Endothelial cell of umbilical vein (primary cell): ENCODE measurements around the gene TIRAP. TPM values are rescaled to one million over a fixed set of nuclear protein-coding genes. Genes with fewer than 3 reads are reported as not detected.

Experiments
- BruUV-seq: library from RNA; stranded (reverse); fragments of 400-500 nt; replicated peaks from 2 replicates; lab custom pipeline; 2021; lab: Mats Ljungman, UMichigan
- CTCF ChIA-PET: fragments of 300-600, 350-600 bp; sonication (Branson Sonifier 250); formaldehyde crosslinking; loops from one replicate; lab custom pipeline; 2021; ENCODE audit warnings: antibody characterized with exemption, inconsistent platforms; lab: Charles Lee
- POLR2A ChIA-PET: fragments of 300-600, 350-600 bp; sonication (Branson Sonifier 250); formaldehyde crosslinking; loops from one replicate; lab custom pipeline; 2021; ENCODE audit warnings: antibody characterized with exemption, inconsistent platforms; lab: Charles Lee
- DNase-seq: peaks from one replicate; pipeline ENCODE4 v3.0.0-alpha.2; 2011; ENCODE audit warnings: low read depth, low spot score
- FAIRE-seq: peaks from 2 replicates; lab custom pipeline; 2011; peaks lifted over from hg19 to GRCh38; lab: Jason Lieb, UNC
- H2AFZ ChIP-seq: 2 replicates; pipeline ENCODE4 v1.6.0; 2012; ENCODE audit warnings: low read depth, low read length, control low read depth, inconsistent platforms
- H3K27ac ChIP-seq: 2 replicates; pipeline ENCODE4 v1.5.1; 2011; ENCODE audit warnings: low read depth, mild to moderate bottlenecking, control low read depth, low read length, moderate library complexity; ENCODE audit not compliant: insufficient read depth
- H3K27me3 ChIP-seq, 2 experiments: 2 replicates each; pipeline versions ENCODE4 v1.6.0 to v1.6.1; 2011; ENCODE audit warnings: low read length in 2 of 2, mixed read lengths in 1 of 2; ENCODE audit not compliant: control insufficient read depth in 2 of 2, insufficient read depth in 2 of 2
- H3K36me3 ChIP-seq, 2 experiments: 2 replicates in 1 of 2; 3 replicates in 1 of 2; pipeline ENCODE4 v1.5.1; 2011; ENCODE audit warnings: low read length in 2 of 2, mild to moderate bottlenecking in 1 of 2, moderate library complexity in 1 of 2; ENCODE audit not compliant: control insufficient read depth in 2 of 2, insufficient read depth in 2 of 2; ENCODE audit errors: extremely low read depth in 1 of 2
- H3K4me1 ChIP-seq: 3 replicates; pipeline ENCODE4 v1.5.1; 2011; ENCODE audit warnings: mild to moderate bottlenecking, low read length; ENCODE audit not compliant: control insufficient read depth, insufficient read depth; ENCODE audit errors: extremely low read depth
- H3K4me2 ChIP-seq: 2 replicates; pipeline ENCODE4 v1.6.1; 2011; ENCODE audit warnings: low read length, control low read depth, mixed read lengths; ENCODE audit not compliant: insufficient read depth
- H3K4me3 ChIP-seq, 3 experiments: fragments of 200-600 bp in 1 of 3; sonication (generic), shearing (Covaris generic) in 1 of 3; replicated peaks in 1 of 3; 2 replicates each; pipeline ENCODE4 v1.5.1; 2011 to 2016; ENCODE audit warnings: control low read depth in 3 of 3, low read length in 3 of 3, mild to moderate bottlenecking in 2 of 3, inconsistent platforms in 1 of 3, low read depth in 1 of 3, moderate library complexity in 1 of 3; ENCODE audit not compliant: insufficient read depth in 1 of 3
- H3K79me2 ChIP-seq: 2 replicates; pipeline ENCODE4 v1.6.0; 2012; ENCODE audit warnings: low read length, inconsistent platforms; ENCODE audit not compliant: control insufficient read depth, insufficient read depth
- H3K9ac ChIP-seq: replicated peaks from 2 replicates; pipeline ENCODE3; 2011; ENCODE audit warnings: low read length, control low read depth; ENCODE audit not compliant: insufficient read depth; ENCODE audit errors: extremely low read depth
- H3K9me1 ChIP-seq: replicated peaks from 3 replicates; pipeline ENCODE4 v1.6.0; 2011; ENCODE audit warnings: mild to moderate bottlenecking, low read length; ENCODE audit not compliant: control insufficient read depth, insufficient read depth; ENCODE audit errors: extremely low read depth
- H3K9me3 ChIP-seq: replicated peaks from 2 replicates; pipeline ENCODE4 v1.5.1; 2012; ENCODE audit warnings: low read length, inconsistent platforms; ENCODE audit not compliant: control insufficient read depth, insufficient read depth
- H4K20me1 ChIP-seq: replicated peaks from 2 replicates; pipeline ENCODE3; 2011; ENCODE audit warnings: mild to moderate bottlenecking, low read length; ENCODE audit not compliant: control insufficient read depth, insufficient read depth; ENCODE audit errors: extremely low read depth
- EZH2 ChIP-seq: IDR thresholded peaks from 2 replicates; pipeline ENCODE4 v1.6.1; 2012; ENCODE audit warnings: borderline replicate concordance, low read depth, mild to moderate bottlenecking, moderate library complexity, low read length, inconsistent platforms; ENCODE audit not compliant: severe bottlenecking
- FOS ChIP-seq: IDR thresholded peaks from 2 replicates; pipeline ENCODE4 v1.6.1; 2011; ENCODE audit warnings: mild to moderate bottlenecking, low read length, moderate library complexity, borderline replicate concordance; ENCODE audit not compliant: insufficient read depth
- GATA2 ChIP-seq: IDR thresholded peaks from 2 replicates; pipeline ENCODE4 v1.7.0; 2011; ENCODE audit warnings: low read depth, mild to moderate bottlenecking, moderate library complexity, mixed read lengths, low read length; ENCODE audit not compliant: insufficient read length, insufficient read depth
- JUN ChIP-seq: IDR thresholded peaks from 2 replicates; pipeline ENCODE4 v1.6.1; 2011; ENCODE audit warnings: borderline replicate concordance, low read depth; ENCODE audit not compliant: insufficient read length, insufficient read depth
- MYC ChIP-seq: IDR thresholded peaks from one replicate; pipeline ENCODE4 v1.6.1; 2011; ENCODE audit warnings: mild to moderate bottlenecking, low read depth, low read length
- POLR2A ChIP-seq: IDR thresholded peaks from 2 replicates; pipeline ENCODE4 v1.6.1; 2012; ENCODE audit warnings: low read depth, mild to moderate bottlenecking, control low read depth, low read length
- POLR2AphosphoS5 ChIP-seq: IDR thresholded peaks from 2 replicates; pipeline ENCODE4 v1.6.1; 2012; ENCODE audit warnings: low read depth, mild to moderate bottlenecking, control low read depth, low read length, moderate library complexity; ENCODE audit not compliant: insufficient read depth
- dilution Hi-C: fragments of 300-500 bp; cut with MboI; formaldehyde crosslinking; loops from one replicate; pipeline ENCODE4 v1.15.0; 2019; ENCODE audit warnings: low sequenced_read_pairs; ENCODE audit not compliant: extremely low pct_ligation_motif_present
- intact Hi-C: fragments of 100-400 bp; cut with micrococcal nuclease; formaldehyde crosslinking; loops from one replicate; pipeline ENCODE4 v1.10.0; 2022
- polyA plus RNA-seq, 4 experiments: library from polyadenylated mRNA; depleted of rRNA in 3 of 4; stranded (reverse) in 3 of 4; unstranded in 1 of 4; fragments of >200 nt; gene quantifications; 2 replicates each; pipeline versions ENCODE4 v1.2.1 to v1.2.3, GENCODE V29; 2011 to 2012; ENCODE audit warnings: missing spikeins in 1 of 4
- total RNA-seq: library from RNA; stranded (reverse); gene quantifications from 2 replicates; pipeline ENCODE4 v1.2.3, GENCODE V29; 2021
- TF ChIP-seq, protein P1 (sequence below), 2 donors: IDR thresholded peaks; 1 replicate in 1 of 2; 2 replicates in 1 of 2; pipeline ENCODE4 v1.5.1; 2011; ENCODE audit warnings: low read length in 2 of 2, mild to moderate bottlenecking in 2 of 2, moderate library complexity in 2 of 2, control low read depth in 1 of 2, inconsistent platforms in 1 of 2, low read depth in 1 of 2; ENCODE audit not compliant: insufficient read depth in 1 of 2; ENCODE audit errors: extremely low read depth in 1 of 2
- TF ChIP-seq, protein P2 (sequence below): IDR thresholded peaks from 2 replicates; pipeline ENCODE4 v1.6.1; 2011; ENCODE audit not compliant: insufficient read depth, insufficient read length

TIRAP gene
- total and polyA plus RNA-seq, 2 donors (not counting 3 experiments of a cell fraction or from before 2014, with no cell fraction given), result 9.3 to 11.0 TPM

DNA sequence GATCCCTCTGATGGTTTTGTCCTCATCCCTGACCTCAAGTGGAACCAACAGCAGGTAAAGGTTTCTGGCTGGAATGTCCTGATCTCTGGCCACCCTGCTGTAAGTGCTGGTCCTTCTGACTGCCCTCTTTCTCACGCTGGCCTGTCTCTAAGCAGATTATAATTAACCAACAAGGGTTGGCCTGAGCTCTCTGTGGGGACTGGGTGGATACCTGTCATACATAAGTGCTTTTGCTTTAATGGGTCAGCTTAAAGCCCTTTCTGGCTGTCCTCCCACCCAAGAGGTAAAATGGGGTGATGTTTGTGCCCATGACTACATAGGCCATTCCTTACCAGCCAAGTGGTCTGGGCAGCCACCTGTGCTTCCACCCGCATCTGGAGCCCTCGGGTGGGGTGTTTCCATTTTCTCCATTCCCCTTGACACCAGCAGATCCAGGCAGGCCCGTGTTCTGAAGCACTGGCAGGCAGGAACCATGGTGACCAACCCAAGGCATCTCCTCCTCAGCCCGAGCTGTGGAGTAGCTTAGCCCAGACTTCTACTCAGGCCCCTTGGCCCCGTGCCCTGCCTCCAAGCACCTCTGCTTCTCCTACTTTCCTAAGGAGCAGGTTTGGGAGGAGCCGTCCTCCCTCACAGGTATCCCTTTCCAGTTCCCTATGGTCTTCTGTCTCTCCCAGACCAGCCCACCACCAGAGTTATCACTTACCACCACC, 55.6 kb downstream of the TIRAP start:
- dilution Hi-C loops, result no loop called here

More for the DNA sequence above, 55.6 kb downstream of the TIRAP start:
- H3K4me3 ChIP-seq, result no peak overlapping the region
- ChIA-PET POLR2A (no interaction called here), CTCF (interaction anchor here (2.1 kb wide), 1 partner anchor 28 kb away, joined by 9 read pairs; no protein-coding TSS in a partner anchor)
- no peak overlapping the region for H3K27ac ChIP-seq
- no peak for FAIRE-seq
- intact Hi-C loops, result no loop called here
- H3K9me3 ChIP-seq, result no peaks in the 10 kb centered on the region
- no peak overlapping the region for H3K4me2 ChIP-seq
- no peak overlapping the region for H3K9ac ChIP-seq
- BruUV-seq, result no TSS peak
- no peak for DNase-seq
- H3K4me1 ChIP-seq, result peaks cover 58% of the 10 kb centered on the region
- TF ChIP-seq, protein P1, sequence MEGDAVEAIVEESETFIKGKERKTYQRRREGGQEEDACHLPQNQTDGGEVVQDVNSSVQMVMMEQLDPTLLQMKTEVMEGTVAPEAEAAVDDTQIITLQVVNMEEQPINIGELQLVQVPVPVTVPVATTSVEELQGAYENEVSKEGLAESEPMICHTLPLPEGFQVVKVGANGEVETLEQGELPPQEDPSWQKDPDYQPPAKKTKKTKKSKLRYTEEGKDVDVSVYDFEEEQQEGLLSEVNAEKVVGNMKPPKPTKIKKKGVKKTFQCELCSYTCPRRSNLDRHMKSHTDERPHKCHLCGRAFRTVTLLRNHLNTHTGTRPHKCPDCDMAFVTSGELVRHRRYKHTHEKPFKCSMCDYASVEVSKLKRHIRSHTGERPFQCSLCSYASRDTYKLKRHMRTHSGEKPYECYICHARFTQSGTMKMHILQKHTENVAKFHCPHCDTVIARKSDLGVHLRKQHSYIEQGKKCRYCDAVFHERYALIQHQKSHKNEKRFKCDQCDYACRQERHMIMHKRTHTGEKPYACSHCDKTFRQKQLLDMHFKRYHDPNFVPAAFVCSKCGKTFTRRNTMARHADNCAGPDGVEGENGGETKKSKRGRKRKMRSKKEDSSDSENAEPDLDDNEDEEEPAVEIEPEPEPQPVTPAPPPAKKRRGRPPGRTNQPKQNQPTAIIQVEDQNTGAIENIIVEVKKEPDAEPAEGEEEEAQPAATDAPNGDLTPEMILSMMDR (IDR thresholded peaks at IDR 0.05; ENCODE audit: extremely low read depth in 1 of 2, insufficient read depth in 1 of 2, low read depth in 1 of 2, low read length in 2 of 2), result no peak
- no peak for TF ChIP-seq GATA2
- TF ChIP-seq MYC, result no peak
- TF ChIP-seq FOS, result no peak
- TF ChIP-seq, protein P2, sequence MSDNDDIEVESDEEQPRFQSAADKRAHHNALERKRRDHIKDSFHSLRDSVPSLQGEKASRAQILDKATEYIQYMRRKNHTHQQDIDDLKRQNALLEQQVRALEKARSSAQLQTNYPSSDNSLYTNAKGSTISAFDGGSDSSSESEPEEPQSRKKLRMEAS, result no peak
- TF ChIP-seq POLR2A, result no peak
- no peak for TF ChIP-seq POLR2AphosphoS5
- TF ChIP-seq EZH2, result no peak
- no peak for TF ChIP-seq JUN
- H4K20me1 ChIP-seq, result no peaks in the 10 kb centered on the region
- no peaks in the 10 kb centered on the region for H3K36me3 ChIP-seq
- no peak overlapping the region for H2AFZ ChIP-seq
- no peaks in the 10 kb centered on the region for H3K9me1 ChIP-seq
- H3K79me2 ChIP-seq, result no peaks in the 10 kb centered on the region
- H3K27me3 ChIP-seq, result no peaks in the 10 kb centered on the region
